Fibroblast of lung (primary cell): ENCODE results near the gene SCTR. TPM values are rescaled to one million over a fixed set of nuclear protein-coding genes. Genes with fewer than 3 reads are reported as not detected.

Experiments
- DNase-seq, 2 donors: peaks; one replicate each; pipeline versions ENCODE4 v3.0.0 to v3.0.0-alpha.2; 2010; ENCODE audit warnings: low read depth in 2 of 2
- H2AFZ ChIP-seq: 2 replicates; pipeline ENCODE4 v1.5.1; 2012; ENCODE audit warnings: low read length, control low read depth, inconsistent platforms
- H3K27ac ChIP-seq: 2 replicates; pipeline ENCODE4 v1.5.1; 2011; ENCODE audit warnings: low read length, control low read depth; ENCODE audit not compliant: insufficient read depth
- H3K27me3 ChIP-seq: 2 replicates; pipeline ENCODE4 v1.5.1; 2011; ENCODE audit warnings: mild to moderate bottlenecking, low read length; ENCODE audit not compliant: control insufficient read depth, insufficient read depth
- H3K36me3 ChIP-seq: 2 replicates; pipeline ENCODE4 v1.5.1; 2011; ENCODE audit warnings: low read length; ENCODE audit not compliant: control insufficient read depth, insufficient read depth
- H3K4me1 ChIP-seq: 2 replicates; pipeline ENCODE4 v1.5.1; 2011; ENCODE audit warnings: low read length; ENCODE audit not compliant: control insufficient read depth, insufficient read depth; ENCODE audit errors: extremely low read depth
- H3K4me2 ChIP-seq: 2 replicates; pipeline ENCODE4 v1.5.1; 2011; ENCODE audit warnings: low read length, control low read depth; ENCODE audit not compliant: insufficient read depth; ENCODE audit errors: extremely low read depth
- H3K4me3 ChIP-seq, 4 experiments: fragments of 200-600 bp in 1 of 4; sonication (generic) in 1 of 4; replicated peaks in 1 of 4; 2 replicates each; pipeline ENCODE4 v1.5.1; 2011 to 2016; ENCODE audit warnings: low read length in 4 of 4, low read depth in 3 of 4, mild to moderate bottlenecking in 3 of 4, control low read depth in 2 of 4, inconsistent platforms in 1 of 4, mixed read lengths in 1 of 4; ENCODE audit not compliant: insufficient read depth in 1 of 4; ENCODE audit errors: control extremely low read depth in 1 of 4
- H3K79me2 ChIP-seq: 2 replicates; pipeline ENCODE4 v1.5.1; 2012; ENCODE audit warnings: mild to moderate bottlenecking, low read length, inconsistent platforms; ENCODE audit not compliant: control insufficient read depth, insufficient read depth
- H3K9ac ChIP-seq: 2 replicates; pipeline ENCODE4 v1.5.1; 2011; ENCODE audit warnings: mild to moderate bottlenecking, low read length, control low read depth; ENCODE audit not compliant: insufficient read depth
- H3K9me3 ChIP-seq: 2 replicates; pipeline ENCODE4 v1.5.1; 2012; ENCODE audit warnings: low read depth, low read length; ENCODE audit not compliant: control insufficient read depth, insufficient read depth
- H4K20me1 ChIP-seq: 2 replicates; pipeline ENCODE4 v1.5.1; 2011; ENCODE audit warnings: low read length; ENCODE audit not compliant: control insufficient read depth, insufficient read depth; ENCODE audit errors: extremely low read depth
- CTCF ChIP-seq, 2 donors: IDR thresholded peaks in 1 of 2; conservative IDR thresholded peaks in 1 of 2; 1 replicate in 1 of 2; 2 replicates in 1 of 2; pipeline ENCODE4 v1.5.1; 2011 to 2012; ENCODE audit warnings: low read length in 2 of 2, control low read depth in 1 of 2, inconsistent platforms in 1 of 2, low read depth in 1 of 2, mild to moderate bottlenecking in 1 of 2
- EZH2 ChIP-seq: IDR thresholded peaks from 2 replicates; pipeline ENCODE4 v1.5.1; 2012; ENCODE audit warnings: low read length, control low read depth, mild to moderate bottlenecking; ENCODE audit errors: missing control alignments
- polyA plus RNA-seq, 2 donors: library from polyadenylated mRNA; depleted of rRNA in 1 of 2; stranded (reverse) in 1 of 2; unstranded in 1 of 2; fragments of >200 nt; gene quantifications; 2 replicates each; pipeline ENCODE4 v1.2.1, GENCODE V29; 2011 to 2012; ENCODE audit warnings: missing spikeins in 1 of 2
- total RNA-seq: library from RNA; depleted of rRNA; stranded (reverse); fragments of >200 nt; gene quantifications from 2 replicates; pipeline ENCODE4 v1.2.1, GENCODE V29; 2014

The SCTR gene
- total and polyA plus RNA-seq, 2 donors (not counting 1 experiment from before 2014, with no cell fraction given) = not detected

GRCh38 chr2:119512946-119513345, 11.3 kb downstream of the SCTR start:
- no peak overlapping the region for H2AFZ ChIP-seq
- no peaks in the 10 kb centered on the region for H4K20me1 ChIP-seq
- H3K4me3 ChIP-seq = no peak overlapping the region
- no peak overlapping the region for H3K27ac ChIP-seq
- no peak overlapping the region for H3K4me2 ChIP-seq
- no peaks in the 10 kb centered on the region for H3K9me3 ChIP-seq
- no peak for DNase-seq
- no peak overlapping the region for H3K9ac ChIP-seq
- TF ChIP-seq CTCF (conservative IDR thresholded peaks at IDR 0.05 in 1 of 2, IDR thresholded peaks at IDR 0.05 in 1 of 2; ENCODE audit: low read depth in 1 of 2, low read length in 2 of 2) = no peak
- no peak for TF ChIP-seq EZH2
- no peaks in the 10 kb centered on the region for H3K27me3 ChIP-seq
- H3K4me1 ChIP-seq = no peaks in the 10 kb centered on the region
- H3K79me2 ChIP-seq = no peaks in the 10 kb centered on the region
- H3K36me3 ChIP-seq = no peaks in the 10 kb centered on the region

- Histone ChIP-seq H3K4me2 (no peak overlapping the region), H3K79me2 (no peaks in the 10 kb centered on the region), H4K20me1 (no peaks in the 10 kb centered on the region), H3K36me3 (no peaks in the 10 kb centered on the region), H3K9me3 (no peaks in the 10 kb centered on the region), H2AFZ (no peak overlapping the region), H3K27ac (no peak overlapping the region), H3K9ac (no peak overlapping the region), H3K4me3 (no peak overlapping the region), H3K4me1 (no peaks in the 10 kb centered on the region), H3K27me3 (no peaks in the 10 kb centered on the region)
- TF ChIP-seq CTCF (conservative IDR thresholded peaks at IDR 0.05 in 1 of 2, IDR thresholded peaks at IDR 0.05 in 1 of 2; ENCODE audit: low read depth in 1 of 2, low read length in 2 of 2) (no peak), EZH2 (no peak)
- no peak for DNase-seq
These were observed 12.3 kb downstream of the SCTR start for GRCh38 chr2:119511989-119512388.

GRCh38 chr2:119508756-119509155, 15.5 kb downstream of the SCTR start:
- Histone ChIP-seq H2AFZ (no peak overlapping the region), H3K9me3 (no peaks in the 10 kb centered on the region), H3K27ac (no peak overlapping the region), H3K4me1 (no peaks in the 10 kb centered on the region), H3K27me3 (no peaks in the 10 kb centered on the region), H3K36me3 (no peaks in the 10 kb centered on the region), H3K9ac (no peak overlapping the region), H3K79me2 (no peaks in the 10 kb centered on the region), H4K20me1 (no peaks in the 10 kb centered on the region), H3K4me2 (no peak overlapping the region), H3K4me3 (no peak overlapping the region)
- no peak for DNase-seq
- TF ChIP-seq EZH2 (no peak), CTCF (conservative IDR thresholded peaks at IDR 0.05 in 1 of 2, IDR thresholded peaks at IDR 0.05 in 1 of 2; ENCODE audit: low read depth in 1 of 2, low read length in 2 of 2) (no peak)
